ENCODE measurements around the gene EPHB3.

EPHB3 gene

DNA sequence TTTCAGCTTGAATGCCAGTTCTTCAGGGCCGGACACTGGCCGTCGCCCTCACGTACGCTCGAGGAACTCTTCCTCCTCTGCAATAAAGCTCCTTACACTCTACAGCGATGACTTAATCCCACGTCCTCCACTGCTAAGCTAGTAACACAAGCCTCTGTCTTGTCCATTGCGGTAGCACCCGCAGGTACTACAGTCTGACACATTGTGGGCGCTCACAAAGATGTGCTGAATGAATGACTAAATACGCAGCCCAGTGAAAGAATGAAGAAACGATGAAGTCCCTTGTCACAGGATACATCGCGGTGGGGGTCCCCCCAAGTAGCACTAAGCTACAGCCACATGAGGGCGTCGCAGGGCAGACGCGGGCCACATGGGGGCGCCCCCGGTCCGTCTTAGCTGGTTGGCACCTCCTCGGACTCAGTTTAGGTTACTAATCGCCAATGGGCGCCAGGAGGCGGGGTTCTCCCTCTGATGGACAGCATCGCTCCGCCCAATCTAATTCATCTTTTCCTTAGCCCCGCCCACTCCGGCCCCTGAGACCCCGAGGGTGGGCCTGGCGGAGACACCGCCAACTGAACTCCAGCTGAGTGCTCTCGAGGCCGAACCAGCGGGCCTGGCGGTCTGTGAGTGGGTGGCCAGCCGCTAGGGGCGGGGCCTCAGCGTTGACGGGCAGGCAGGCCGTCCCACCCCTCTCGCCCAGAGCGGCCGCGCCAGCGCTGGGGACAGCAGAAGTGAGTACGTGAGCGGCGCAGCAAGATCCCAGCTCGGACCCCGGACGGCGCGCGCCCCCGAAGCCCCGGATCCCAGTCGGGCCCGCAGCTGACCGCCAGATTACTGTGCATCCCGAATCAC, at the start of gene EPHB3:
TSS of gene EPHB3 (plus strand) at position 725 of the 852 bp plus-strand sequence. CDS start 451 bp downstream, outside the sequence.
- DNase-seq (ENCODE audit: low read depth) = peak; percentile 99

DNA sequence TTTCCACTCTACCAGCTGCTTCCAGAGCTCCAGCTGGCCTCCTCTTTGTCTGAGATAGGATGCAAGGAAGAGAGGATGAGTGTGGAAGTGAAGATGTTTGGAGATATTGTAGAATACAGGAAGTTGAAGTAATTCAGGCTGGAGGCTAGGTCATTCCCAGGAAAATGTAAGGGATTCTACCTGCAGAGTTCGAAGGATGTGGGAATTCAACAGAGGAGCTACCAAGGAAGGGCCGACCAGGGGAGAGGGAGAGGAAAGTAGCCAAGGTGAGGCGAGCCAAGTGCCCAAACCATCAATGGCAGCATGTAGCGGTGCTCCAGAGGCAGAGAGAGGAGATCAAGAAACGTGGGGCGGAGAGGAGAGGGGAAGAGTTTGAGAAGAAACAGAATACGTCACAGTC, 49.0 kb upstream of the EPHB3 start:
- no peak for DNase-seq (ENCODE audit: low read depth)

DNA sequence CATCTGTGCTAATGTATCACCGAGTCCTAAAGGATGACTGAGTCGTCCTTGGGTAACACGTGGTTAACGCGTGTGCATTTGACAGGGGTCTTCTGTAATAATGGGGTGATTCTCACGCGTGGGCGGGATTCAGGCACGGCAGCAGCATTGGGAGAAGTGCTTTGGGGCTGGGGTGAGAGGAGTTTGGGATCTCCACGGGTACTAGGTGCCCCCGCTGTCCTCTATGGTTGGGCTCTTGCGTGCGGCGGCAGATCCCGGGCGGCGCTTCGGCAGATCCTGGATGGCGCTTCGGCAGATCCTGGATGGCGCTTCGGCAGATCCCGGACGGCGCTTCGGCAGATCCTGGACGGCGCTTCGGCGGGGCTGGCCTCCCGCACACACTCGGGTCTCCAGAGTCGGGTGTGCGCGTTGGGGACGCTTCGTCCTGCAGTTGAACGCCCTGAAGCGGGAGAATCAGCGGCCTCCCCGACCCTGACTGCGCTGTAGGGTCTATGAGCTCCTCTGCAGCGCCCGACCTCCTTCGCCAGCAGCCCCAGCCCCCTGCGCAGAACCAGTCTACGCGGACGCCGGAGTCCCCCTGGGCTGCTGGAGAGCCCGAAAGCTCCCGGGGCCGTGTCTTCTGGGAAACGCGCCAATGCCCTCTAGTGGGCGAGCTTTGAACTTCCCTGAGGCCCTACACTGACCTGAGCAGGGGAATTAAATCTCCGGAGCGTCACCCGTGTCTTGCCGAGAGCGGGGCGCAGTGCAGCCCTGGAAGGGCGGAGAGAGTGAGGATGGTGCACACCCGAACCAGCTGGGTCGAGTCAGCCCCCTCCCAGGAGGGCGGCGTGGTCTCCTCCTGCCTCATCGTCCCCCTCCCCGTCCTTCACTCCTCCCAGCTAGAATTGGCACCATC, 48.1 kb upstream of the EPHB3 start:
- peak; percentile 61 for DNase-seq (ENCODE audit: low read depth)

DNA sequence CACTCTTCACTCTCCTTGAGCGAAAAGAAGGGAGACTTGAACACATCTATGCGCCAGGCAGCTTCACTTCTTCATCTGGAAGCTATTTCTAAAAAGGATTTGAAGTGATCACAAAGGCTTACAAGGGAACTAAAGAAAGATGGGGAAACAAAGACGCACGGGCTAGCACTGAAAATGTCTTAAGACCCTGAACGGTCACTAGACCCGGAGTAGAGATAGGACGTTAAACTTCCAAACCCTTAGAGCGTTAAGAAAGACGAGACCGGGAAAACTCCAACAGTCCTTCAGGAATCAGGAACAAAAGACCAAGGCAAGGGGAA, 47.5 kb upstream of the EPHB3 start:
- no peak for DNase-seq (ENCODE audit: low read depth)

DNA sequence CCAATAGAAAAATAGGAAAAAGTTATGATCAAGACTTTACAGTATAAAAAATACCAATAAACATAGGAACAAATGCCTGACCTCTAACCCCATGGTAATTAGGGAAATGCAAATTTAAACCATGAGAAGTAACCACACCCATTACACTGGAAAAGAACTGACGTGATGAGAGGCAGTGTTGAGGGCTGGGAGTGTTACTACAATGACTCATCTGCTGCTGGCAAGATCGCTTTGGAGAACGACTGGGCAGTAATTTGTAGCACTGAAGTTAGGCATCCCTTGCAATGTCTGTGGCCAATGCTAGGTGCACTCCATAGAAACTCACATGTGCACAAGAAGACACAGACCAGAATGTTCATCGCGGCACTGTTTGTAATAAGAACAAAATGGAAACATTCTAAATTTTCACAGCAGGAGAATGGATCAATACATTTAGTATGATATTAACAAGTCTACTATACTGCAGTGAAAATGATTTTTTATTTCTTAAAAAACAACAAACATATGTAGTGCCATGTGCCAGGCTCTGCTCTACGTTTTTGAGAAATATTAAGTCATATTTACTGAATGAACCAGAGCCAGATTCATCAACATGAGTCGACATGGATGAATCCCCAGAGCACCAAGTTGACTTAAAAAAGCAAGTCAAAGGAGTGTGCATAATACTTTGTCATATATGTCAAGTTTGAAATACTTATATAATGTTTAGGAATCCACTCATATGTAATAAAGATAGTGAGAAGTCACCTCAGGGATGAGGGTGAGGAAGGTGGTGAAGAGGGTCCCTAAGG, 37.6 kb upstream of the EPHB3 start:
- DNase-seq (ENCODE audit: low read depth) = peak; percentile 51

DNA sequence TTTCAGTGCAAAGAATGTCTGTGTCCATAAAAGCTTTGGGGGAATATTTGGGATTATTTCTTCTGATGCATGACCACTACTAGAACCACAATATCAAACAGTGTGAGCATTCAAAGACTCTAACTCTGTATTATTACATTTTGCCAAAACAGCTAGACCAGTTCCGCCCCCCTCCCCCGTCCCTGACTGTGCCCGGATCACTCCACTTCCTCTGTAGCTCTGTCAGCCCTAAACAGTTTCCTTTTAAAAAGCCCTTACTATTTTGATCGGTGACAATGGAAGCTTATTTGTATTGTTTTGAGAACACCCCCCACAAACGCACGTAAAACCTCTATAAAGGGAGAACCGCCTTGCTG, 36.6 kb upstream of the EPHB3 start:
- DNase-seq (ENCODE audit: low read depth) = no peak

DNA sequence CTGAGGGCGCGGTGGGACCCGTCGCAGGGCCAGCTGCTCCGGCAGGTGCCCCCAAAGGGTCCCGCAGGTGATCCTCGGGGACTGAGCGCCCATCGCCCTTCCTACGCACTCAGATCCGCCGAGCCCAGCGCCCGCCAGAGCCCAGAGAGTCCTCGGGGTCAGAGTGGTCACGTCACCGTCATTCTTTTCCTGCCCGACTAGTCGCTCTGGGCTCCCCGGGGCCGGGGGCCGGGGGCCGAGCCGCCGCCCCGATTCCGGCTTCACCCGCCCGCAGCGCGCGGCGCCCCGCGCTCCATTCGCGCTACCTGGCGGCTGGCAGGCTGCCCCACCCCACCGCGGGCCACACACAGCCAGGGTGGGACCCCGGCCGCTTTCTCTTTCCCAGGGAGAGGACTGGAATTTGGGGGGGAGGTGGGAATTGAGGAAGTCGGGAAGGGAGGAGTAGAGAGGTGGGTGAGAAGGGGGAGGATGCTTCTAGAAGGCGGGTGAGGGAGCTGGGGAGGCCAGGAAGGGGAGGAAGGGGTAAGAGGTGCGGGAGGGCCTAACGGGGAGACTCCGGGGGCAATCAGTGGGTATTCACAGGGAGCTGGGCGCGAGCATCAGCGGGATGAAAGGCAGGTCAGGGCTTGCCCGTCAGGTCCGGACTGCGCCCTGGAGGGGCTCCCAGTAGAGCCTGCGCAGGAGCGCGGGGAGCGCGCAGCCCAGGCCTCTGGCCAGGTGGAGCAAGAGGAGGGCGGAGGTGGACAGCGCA, 36.1 kb upstream of the EPHB3 start:
- no peak for DNase-seq (ENCODE audit: low read depth)

DNA sequence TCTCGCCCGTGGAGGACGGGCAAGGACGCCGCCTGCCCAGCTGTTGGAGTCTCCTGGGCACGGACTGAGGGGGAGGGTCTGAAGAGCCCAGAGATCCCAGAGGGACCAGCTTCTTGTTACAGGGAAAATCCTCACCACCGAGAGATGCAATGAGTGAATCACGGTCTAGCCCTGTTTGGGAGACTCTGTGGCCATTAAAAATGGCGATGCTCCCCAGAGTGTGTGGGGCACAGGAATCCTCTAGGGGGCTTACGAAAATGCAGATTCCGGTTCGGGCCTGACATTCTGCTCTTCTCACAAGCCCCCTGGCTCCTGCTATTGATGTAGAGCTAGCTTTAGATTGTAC, 35.5 kb upstream of the EPHB3 start:
- DNase-seq (ENCODE audit: low read depth) = no peak

DNA sequence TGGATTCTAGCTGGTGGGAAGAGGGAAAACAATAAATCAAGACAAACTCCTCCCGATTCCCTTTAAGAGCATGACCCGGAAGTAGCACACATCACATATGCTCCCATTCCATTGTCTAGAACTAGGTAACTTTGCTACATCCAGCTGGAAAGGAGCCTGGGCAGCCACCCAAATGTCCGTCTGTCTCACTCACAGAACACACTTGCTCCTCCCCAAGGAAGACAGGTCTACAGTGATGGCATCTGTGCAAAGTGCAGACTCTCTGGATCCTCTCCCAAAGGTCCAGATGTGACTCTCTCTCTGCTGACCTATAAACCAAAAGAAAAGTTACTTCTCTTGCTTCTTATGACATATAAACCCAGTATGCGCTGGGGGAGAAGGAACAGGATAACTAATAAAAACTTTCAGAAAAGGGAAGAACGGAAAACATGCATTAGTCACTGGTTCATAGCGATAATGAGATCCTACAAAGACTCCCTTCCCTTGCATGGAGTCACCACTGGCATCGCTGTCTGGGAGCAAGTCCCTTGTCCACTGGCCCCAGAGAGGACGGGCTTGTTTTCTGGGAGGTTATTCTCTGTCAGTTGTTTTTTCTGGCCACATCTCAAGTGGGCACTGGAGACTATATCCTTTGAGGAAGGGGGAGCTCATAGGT, 29.8 kb upstream of the EPHB3 start:
- no peak for DNase-seq (ENCODE audit: low read depth)

DNA sequence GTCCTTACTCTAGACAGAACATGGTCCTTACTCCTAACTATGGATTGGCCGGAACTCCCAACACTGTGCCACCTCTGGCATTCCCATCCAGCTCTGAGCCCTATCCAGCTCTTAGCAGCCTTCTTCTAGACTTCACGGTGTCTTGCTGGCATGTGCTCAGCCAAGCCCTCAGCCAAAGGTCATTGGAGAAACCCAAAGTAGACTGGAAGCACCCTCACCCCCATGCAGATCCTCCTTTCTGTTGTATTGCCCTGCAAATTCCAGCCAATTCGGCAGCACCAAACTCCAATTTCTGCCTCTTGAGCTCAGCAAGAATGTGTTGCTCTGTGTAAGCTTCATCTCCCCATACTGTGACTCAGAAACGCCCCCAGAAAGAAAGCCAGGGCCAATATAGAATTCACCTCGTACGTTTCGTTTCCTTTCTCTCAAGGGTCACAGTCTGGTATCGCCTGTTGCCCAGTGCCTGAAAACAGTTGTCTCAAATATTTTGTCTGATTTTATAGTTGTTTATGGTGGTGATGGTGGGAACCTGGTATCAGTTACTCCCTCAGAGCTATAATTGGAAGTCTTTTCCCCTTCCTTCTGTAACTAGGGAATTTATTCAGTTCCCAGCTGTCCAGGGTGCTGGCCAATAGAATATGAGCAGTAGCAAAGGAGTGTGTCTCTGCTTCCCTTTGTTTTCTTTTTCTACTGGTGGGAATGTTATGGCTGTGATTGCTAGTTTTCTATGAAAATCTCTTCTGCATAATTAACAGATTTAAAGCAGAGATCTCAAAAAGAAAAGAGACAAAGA, 28.4 kb upstream of the EPHB3 start:
- DNase-seq (ENCODE audit: low read depth) = no peak

DNA sequence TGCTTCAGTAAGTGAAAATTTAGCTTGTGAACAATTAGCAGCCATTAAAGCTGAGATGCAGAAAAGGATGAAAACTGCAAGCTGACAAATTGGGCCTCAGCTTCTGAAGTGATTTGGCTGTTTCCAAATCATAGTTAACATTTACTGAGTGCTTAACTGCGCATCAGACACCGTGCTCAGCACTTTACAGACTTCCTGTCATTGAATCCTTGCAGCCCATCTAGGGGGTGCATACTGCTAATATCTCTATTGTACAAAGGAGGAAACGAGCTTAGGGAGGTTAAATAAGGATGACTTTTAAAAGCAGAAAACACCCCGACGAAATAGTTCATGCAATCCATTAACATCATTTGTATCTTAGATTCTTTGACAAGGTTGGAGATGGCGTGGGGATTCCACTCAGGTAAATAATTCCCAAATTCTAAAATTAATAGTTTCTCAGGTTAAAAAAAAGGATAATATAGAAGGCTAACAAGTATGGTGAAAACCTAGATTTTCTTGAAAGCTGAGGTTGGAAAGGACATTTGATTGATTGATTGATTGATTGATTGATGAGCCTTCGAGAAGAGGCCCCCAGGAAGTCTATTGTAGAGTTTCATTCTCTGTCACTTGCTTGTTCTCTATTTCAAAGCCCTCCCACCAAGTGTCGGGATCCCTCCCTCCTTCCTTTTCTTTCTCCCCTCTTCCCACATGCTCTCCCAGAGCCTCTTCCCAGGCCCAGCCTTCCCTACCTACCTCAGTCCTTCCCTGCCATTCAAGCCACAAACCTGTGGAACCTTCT, 23.5 kb upstream of the EPHB3 start:
- no peak for DNase-seq (ENCODE audit: low read depth)

DNA sequence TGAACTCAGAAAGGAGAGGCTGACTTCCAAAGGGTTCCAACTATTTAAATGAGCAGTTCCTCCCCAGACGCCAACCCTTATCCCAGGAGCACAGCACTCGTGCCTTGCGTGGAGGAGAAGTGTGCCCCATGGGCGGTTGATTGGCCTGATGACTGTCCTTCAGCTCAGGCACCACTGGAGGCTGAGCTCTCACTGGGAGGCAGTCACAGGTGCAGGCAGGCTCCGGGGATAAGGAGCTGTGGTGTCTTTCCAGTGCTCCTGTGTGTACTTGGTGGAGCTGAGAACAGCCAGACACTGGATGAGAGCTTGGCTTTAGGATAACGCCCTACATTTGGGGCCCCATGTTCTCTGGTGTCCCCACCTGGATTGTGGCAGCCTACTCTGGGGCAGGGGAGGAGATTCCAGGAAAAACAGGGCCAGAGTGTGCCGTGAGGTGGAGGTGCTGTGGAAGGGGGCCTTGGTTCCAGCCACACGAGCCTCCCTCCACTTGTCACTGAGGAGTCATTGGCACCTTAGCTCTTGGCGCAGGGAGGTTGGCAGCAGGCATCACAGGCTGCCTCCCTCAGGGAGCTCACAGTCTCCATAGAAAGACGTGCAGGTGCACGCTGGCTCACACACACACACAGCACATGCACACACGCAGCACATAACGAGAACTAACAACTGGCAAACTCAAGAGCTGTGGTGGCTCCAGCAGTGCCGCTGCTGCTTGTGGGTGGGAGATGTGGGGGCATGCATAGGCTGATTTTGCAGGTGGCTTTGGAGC, 22.7 kb upstream of the EPHB3 start:
- no peak for DNase-seq (ENCODE audit: low read depth)

DNA sequence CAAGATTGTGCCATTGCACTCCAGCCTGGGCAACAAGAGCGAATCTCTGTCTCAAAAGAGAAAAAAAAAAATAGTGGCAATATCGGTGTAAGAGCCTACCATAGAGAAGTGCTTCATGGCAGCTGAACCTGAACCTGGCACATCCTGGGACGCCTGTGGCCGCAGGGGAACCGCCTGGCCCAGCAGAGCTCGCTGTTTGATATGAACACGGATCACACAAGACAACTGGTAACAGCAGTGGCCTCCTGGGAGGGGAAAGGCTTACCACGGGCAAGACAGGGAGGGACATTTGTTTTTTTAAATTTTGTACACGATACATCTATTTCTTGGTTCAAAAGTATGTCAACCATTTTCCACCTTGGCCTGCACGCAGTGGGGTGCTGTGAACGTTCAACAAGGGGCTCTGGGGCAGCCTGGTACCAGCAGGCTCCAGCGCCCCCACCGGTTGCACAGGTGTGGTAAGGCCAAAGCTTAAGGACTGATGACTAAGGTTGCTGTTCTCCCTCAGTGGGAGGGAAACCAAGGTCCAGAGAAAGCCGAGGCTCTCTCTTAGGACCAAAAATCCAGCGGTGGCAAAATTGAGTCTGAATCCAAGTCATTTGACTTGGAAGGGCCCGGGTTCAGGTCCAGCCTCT, 21.7 kb upstream of the EPHB3 start:
- no peak for DNase-seq (ENCODE audit: low read depth)

DNA sequence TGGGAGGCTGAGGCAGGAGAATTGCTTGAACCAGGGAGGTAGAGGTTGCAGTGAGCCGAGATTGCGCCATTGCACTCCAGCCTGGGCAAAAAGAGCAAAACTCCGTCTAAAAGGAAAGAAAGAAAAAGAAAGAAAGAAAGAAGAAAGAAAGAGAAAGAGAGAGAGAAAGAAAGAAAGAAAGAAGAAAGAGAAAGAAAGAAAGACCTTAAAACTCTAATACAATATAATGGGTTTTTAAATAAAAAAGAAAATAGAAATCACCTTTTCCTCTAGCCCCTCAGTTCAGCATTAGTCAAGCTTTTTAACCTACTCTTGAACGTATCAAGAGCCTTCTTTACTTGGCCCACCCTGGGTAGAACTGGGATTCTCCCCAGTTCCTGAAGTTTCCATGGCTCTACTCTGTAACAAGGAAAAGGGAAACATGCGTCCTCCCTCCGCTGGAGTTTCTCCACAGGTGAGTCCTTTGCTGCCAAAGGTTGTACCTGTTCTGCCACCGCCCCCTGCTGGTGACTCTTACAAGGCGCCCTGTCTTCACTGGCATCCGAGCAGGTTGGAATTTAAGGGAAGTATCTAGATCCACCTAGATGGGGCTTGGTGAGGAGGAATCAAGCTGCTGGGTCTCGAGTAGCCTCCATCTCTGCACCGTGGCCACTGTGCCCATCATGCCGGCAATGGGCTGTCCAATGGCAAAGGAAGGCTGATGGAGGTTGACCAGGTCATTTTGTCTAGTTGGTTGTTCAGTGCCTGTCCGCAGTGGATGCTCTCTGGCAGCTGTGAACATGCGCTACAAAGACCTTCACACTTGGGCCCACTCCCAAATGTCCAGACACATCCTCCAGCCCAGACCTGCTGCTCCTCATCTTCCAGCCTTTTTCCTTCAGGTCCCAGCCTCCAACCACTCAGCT, 20.6 kb upstream of the EPHB3 start:
- peak; percentile 18 for DNase-seq (ENCODE audit: low read depth)

DNA sequence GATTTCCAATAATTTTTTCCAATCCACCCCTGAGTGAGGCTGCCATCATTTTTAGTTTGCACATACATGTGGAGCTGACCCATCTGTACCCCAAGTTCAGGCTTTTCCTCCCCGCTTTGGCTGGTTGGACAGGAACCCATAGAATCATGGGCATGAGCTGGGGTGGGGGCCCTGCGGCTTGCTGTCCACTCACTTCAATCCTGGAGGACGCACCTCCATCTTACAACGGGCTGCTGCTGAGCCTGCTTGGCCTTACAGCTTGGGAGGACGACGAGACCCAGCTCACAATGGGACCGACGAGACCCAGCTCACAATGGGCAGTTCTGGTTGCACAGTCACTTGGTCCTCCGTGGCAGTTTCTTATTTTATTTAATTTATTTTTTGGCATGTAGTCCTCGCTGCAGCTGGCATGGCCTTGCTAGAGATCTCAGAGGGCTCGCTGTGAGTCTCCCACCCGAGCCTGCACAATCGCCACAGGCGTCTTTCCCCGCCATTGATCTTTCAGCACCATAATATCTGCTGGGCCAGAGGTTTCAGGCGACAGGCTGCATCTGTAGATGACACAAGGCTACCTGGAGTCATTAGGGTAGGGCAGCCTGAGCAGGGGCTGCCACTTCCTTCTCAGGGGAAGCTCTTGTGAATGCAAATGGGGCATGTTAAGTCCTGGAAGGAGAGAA, 19.6 kb upstream of the EPHB3 start:
- DNase-seq (ENCODE audit: low read depth) = no peak

DNA sequence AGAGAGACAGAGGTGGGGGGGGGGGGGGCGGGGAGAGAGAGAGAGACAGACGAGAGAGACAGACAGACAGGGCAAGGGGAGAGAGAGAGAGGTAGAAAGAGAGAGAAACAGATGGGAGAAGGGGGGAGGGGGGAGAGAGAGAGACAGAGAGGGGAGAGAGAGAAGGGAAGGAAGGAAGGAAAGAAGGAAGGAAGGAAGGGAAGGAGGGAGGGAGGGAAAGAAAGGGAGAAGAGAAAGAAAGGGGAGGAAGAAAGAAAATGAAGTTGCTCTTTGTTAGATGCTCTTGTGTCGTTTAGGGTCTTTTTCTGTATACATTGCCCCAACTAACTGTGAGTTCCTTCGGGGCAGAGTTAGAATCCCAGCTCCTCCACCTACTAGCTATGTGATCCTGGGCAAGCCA, 19.0 kb upstream of the EPHB3 start:
- no peak for DNase-seq (ENCODE audit: low read depth)

DNA sequence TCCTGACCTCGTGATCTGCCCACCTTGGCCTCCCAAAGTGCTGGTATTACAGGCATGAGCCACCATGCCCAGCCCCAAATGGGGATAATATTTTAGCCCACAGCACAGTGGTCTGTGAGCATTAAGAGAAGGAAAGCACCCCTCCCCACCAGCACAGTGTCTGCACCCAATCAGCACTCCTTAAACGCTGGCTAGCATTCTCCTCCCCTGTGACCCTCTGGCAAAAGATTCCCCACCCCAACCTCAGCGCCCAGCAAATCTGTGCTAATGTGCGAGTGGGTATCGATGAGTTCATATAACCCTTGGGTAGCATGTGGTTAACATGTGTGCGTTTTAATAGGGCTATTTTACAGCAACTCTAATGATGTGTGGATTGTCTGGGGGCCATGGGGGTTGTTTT, 18.3 kb upstream of the EPHB3 start:
- DNase-seq (ENCODE audit: low read depth) = no peak

Data from fibroblast of the conjunctiva (primary cell).